Raji (cell line): ENCODE results near the gene POLE2.
A peak's percentile ranks its signal among the peaks of the same experiment; 100 is the strongest.

Source experiments
- POLR2A ChIP-seq: IDR thresholded peaks from 2 replicates; pipeline ENCODE4 v1.6.1; 2011; ENCODE audit warnings: low read depth, low read length, control low read depth; ENCODE audit not compliant: insufficient read depth

Gene POLE2

DNA sequence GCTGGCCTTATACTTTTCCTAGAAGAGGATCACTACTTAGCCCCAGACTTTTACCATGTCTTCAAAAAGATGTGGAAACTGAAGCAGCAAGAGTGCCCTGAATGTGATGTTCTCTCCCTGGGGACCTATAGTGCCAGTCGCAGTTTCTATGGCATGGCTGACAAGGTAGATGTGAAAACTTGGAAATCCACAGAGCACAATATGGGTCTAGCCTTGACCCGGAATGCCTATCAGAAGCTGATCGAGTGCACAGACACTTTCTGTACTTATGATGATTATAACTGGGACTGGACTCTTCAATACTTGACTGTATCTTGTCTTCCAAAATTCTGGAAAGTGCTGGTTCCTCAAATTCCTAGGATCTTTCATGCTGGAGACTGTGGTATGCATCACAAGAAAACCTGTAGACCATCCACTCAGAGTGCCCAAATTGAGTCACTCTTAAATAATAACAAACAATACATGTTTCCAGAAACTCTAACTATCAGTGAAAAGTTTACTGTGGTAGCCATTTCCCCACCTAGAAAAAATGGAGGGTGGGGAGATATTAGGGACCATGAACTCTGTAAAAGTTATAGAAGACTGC lies 65.9 kb downstream of the POLE2 start:
- TF ChIP-seq POLR2A = no peak

DNA sequence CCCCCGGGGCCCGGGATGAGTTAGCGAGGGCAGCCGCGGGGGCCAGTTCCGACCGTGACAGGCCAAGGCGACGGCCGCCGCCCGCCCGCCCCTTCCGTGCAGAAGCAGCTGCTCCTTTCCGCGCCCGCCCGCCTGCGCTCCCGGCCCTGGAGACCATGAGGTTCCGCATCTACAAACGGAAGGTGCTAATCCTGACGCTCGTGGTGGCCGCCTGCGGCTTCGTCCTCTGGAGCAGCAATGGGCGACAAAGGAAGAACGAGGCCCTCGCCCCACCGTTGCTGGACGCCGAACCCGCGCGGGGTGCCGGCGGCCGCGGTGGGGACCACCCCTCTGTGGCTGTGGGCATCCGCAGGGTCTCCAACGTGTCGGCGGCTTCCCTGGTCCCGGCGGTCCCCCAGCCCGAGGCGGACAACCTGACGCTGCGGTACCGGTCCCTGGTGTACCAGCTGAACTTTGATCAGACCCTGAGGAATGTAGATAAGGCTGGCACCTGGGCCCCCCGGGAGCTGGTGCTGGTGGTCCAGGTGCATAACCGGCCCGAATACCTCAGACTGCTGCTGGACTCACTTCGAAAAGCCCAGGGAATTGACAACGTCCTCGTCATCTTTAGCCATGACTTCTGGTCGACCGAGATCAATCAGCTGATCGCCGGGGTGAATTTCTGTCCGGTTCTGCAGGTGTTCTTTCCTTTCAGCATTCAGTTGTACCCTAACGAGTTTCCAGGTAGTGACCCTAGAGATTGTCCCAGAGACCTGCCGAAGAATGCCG lies 66.7 kb downstream of the POLE2 start:
- no peak for TF ChIP-seq POLR2A

DNA sequence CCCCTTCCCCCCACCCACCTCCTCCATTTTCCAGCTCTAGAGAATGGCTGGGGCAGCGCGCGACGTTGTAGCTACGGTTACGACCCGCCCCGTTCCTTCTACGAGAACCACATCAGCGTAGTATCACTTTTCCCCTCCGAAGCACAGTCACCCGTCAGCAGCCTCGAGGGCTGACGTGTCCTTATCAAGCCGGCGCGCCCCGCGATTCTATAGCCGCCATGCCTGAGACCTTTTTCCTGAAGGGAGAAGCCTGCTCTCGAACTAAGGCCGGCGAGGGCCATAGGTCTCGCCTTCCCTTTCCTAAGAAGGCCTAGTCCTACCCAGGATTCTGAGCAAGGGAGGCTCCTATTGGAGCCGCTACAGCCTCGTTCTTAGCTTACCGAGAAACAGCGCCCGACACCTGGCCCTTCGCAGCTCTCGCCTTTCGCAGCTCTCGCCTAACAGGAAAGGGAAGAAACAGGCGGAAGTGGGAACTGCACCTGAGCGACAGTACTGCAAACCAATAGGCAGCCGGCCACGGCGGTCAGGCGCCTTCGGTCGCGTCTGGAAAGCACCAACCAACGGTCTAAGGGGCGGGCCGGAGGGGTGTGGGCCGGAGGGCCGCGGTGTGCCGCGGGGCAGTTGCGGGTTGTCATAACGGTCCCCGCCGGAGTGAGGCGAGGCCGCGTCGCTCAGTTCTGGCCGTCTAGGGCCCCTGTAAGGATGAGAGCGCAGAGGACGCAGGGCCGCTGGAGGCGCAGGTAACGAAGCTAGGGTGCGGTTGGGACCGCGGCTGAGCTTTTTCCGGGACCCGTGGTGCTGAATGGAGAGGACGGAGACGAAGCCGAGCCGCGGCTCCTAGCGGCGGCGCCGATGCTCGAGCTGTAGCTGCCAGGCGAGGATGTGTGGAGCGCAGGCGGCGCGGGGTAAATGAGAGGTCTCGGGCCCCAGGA lies 67.6 kb downstream of the POLE2 start, which contains the start of the genes MGAT2 and RPL36AL:
Gene MGAT2 (plus strand): TSS at position 618 of the 932 bp plus-strand sequence. CDS start 470 bp downstream, outside the sequence.
Gene RPL36AL (minus strand): TSS at position 445 of the 932 bp plus-strand sequence. CDS start 1,522 bp downstream, outside the sequence.
- peak; percentile 93 for TF ChIP-seq POLR2A

DNA sequence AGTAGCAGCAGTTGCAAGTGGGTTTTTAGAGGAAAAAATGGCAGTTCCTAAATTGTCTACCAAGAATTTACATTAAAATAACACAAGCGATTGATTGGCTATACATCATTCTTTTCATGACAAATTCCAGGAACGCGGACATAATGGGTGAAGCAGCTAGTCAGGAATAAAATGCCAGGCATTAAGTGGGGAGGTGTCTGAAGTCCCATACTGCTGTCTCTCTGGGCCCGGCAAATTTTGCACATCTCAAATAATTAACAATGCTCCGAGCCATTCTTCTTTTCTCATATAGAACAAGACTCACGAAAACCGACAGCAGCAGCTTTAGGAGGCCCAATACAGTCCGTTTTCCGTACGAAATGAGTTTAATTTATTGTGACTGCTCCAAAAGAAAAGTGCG lies 68.3 kb downstream of the POLE2 start:
- no peak for TF ChIP-seq POLR2A

DNA sequence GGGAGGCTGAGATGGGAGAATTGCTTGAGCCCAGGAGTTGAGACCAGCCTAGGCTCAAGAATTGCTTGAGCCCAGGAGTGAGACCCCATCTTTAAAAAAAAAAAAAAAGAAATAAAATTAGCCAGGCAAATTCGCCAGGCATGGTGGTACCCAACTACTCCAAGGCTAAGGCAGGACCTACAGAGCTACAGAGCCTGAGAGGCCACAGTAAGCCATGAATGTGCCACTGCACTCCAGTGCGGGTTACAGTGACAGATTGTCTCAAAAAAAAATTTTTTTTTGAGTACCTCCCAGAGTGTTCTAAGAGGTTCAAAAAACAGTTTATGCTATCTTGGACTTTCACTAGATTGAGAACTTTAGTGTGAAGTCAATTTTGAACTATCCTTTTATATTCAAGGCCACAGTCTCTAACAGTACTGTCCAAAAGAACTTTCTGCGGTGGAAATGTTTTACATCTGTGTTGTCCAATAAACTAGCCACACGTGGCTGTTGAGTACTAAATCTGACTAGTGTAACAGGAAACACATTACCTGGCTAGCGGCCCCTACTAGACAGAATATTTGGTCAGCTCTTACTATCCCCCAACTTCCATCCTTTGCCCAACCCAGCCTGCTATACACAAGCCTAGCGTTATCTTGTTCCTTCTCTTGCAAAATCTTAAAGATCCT lies 70.0 kb downstream of the POLE2 start:
- no peak for TF ChIP-seq POLR2A

DNA sequence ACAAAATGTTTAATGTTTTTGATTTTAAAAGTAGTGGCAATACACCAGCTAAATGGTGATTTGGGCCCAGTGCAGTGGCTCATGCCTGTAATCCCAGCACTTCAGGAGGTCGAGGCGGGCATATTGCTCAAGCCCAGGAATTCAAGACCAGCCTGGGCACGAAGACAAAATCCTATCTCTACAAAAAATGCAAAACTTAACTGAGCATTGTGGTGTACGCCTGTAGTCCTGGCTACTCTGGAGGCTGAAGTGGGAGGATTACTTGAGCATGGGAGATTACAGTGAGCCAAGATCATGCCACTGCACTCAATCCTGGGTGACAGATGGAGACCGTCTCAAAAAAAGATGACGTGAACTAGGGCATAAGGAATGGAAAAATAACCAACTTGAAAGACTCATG lies 72.2 kb downstream of the POLE2 start:
- TF ChIP-seq POLR2A = no peak

DNA sequence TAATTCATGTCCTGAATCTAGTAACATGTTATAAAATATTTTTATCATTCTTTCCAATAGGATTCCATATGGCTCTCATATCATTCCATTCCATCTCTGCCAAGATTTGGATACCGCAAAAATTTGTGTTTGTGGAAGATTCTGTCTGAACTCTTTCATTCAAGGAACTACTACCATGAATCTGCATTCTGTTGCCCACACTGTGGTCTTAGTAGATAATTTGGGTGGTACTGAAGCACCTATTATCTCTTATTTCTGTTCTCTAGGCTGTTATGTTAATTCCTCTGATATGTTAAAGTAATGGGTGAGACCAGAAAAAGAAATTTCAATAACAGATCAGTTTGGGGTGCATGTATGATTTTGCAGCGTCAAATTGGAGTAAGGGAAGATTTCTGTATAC lies 73.8 kb downstream of the POLE2 start:
- no peak for TF ChIP-seq POLR2A

DNA sequence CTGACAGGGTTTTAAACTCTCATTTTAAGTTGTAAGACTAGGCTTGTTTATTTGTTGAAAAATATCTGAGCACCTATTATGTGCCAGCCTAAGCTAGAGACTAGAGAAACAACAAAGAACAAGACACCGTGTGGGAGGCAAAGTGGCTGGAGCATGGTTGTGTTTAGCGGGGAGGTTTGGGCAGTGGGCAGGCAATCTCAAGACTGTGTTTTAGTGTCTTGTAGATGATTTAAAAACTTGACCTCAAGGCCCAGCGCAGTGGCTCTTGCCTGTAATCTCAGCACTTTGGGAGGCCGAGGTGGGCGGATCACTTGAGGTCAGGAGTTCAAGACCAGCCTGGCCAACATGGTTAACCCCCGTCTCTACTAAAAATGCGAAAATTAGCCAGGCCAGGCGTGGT lies 75.3 kb downstream of the POLE2 start:
- TF ChIP-seq POLR2A = no peak

DNA sequence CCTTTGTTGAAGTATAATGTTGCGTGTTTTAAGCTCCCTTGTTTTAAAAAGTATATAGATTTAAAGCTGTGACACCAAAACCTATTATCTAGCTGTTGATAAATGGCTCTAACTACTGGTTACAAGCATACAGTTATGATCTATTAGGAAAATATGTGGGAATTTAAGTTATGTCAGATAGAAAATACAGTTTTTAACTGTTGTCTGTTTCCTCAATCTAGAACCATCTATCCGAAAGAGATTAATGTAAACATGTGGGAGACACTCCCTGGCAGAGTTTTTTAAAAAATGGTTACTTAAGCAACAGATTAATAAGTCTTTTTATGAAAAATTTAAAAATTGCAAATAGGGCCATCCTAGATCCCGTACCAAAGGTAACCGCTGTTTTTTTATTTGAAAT lies 75.8 kb downstream of the POLE2 start:
- no peak for TF ChIP-seq POLR2A

DNA sequence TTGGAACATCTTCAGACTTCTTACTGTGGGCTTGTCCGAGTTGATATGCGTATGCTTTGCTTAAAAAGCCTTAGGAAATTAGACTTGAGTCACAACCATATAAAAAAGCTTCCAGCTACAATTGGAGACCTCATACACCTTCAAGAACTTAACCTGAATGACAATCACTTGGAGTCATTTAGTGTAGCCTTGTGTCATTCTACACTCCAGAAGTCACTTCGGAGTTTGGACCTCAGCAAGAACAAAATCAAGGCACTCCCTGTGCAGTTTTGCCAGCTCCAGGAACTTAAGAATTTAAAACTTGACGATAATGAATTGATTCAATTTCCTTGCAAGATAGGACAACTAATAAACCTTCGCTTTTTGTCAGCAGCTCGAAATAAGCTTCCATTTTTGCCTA lies 80.4 kb downstream of the POLE2 start:
- TF ChIP-seq POLR2A = no peak

DNA sequence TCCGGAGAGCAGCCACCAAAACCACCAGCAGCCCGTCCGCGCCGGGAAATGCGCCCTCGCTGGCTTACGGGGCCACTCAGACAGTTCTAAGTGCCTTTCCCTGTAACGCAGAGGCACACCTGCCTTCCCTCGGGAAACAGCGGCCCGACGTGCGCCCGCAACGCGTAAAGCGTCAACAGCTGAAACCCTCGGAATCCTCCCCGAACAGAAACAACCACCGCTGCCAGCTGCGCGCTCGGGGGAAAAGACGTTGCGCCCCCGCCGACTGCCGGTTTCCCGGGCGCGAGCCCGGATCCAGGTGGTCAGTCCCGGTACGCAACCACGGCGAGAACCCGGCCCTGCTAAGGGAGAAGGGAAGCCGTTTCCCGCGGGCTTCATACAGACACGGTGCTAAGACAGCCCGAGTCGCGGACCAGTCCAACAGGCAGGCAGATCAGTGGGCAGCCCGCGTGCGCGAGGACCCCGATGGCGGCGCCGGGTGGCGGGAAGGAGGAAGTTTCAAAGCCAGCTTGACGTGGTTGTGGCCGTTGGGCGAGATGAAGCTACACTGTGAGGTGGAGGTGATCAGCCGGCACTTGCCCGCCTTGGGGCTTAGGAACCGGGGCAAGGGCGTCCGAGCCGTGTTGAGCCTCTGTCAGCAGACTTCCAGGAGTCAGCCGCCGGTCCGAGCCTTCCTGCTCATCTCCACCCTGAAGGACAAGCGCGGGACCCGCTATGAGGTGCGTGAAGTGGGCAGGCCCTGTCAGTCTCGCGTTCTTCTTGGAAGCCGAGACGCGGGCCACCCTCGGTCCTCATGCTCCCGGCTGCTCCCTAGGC lies 89.3 kb downstream of the POLE2 start, which contains the start of gene LRR1:
Gene LRR1 (plus strand): TSS at position 456 of the 816 bp plus-strand sequence. CDS start 81 bp downstream, at position 537.
- TF ChIP-seq POLR2A = peak; percentile 88

DNA sequence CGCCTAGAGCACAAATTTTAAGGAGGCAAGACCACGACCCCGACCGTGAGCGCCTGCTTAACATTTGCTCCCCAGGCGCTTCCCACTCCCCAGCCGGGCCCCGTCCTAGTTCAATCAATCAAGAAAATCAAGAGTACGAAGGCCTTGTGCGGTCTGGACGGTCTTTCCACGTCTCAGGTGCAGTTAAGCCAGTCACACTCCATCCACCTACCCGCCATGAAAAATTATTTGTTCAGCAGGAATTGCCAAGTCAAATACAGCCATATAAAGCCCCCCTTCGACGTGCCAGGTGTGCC lies 89.9 kb downstream of the POLE2 start:
- TF ChIP-seq POLR2A = no peak

DNA sequence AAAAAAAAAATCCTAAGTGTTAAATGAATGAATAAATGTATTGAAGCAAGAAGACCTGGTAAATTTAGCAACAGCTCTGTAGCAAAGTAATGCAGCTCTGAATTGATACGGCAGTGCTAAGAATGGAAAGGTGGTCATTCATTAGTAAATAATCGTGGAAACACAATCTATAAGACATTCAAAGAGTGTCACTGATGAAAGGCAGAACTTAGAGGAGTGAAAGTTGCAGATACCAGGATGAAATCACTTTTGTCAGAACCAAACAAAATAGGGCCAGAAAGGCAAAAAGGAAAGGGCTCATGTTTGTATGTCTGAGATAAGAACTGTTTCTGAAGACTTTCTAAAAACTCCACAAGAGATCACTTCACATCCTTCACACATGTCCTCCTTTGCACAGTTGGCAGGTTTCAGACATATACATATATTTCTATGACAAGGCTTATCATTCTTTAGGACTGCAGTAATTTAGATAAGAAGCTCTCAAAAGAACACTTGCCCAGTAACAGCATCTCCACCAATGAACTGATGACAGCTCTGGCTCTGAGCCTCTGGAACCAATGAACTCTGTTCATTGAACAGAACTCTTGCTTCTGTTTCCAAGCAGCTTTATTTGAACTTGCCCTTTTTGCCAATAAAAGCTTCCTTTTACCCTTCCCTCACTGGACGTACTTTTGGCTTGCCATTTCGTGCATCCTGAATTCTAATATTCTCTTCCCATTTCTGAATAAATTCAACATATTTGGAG lies 93.5 kb downstream of the POLE2 start:
- TF ChIP-seq POLR2A = no peak
